HepG2 (cell line): ENCODE results near the gene THADA. TPM values are rescaled to one million over a fixed set of nuclear protein-coding genes. Genes with fewer than 3 reads are reported as not detected.

ENCODE experiments used
- AGO1 ChIP-seq: fragments of 200-400 bp; formaldehyde crosslinking; IDR thresholded peaks from 2 replicates; pipeline ENCODE4 v1.6.1; 2017; ENCODE audit warnings: mild to moderate bottlenecking, low read depth, low read length, moderate library complexity; ENCODE audit not compliant: poor library complexity, severe bottlenecking
- ARHGAP35 ChIP-seq: sonication (generic); formaldehyde crosslinking; IDR thresholded peaks from 2 replicates; pipeline ENCODE4 v1.9.0; 2022; ENCODE audit warnings: mild to moderate bottlenecking, inconsistent platforms, moderate library complexity, missing genetic modification reagents, borderline replicate concordance
- ATRX ChIP-seq: sonication (generic); formaldehyde crosslinking; IDR thresholded peaks from 2 replicates; pipeline ENCODE4 v1.4.0; 2020; ENCODE audit warnings: missing genetic modification reagents, borderline replicate concordance
- CBX5 ChIP-seq: sonication (generic); formaldehyde crosslinking; IDR thresholded peaks from 2 replicates; pipeline ENCODE4 v1.4.0; 2020; ENCODE audit warnings: missing genetic modification reagents, borderline replicate concordance
- DMAP1 ChIP-seq: IDR thresholded peaks from 2 replicates; pipeline ENCODE4 v1.6.1; 2016
- HNRNPLL ChIP-seq: fragments of 200-400 bp; formaldehyde crosslinking; IDR thresholded peaks from 2 replicates; pipeline ENCODE4 v1.6.1; 2017; ENCODE audit warnings: mild to moderate bottlenecking, low read depth, low read length; ENCODE audit not compliant: poor library complexity, severe bottlenecking
- NFIB ChIP-seq: sonication (generic); formaldehyde crosslinking; IDR thresholded peaks from 2 replicates; pipeline ENCODE4 v1.9.0; 2021; ENCODE audit warnings: missing genetic modification reagents, mild to moderate bottlenecking, borderline replicate concordance
- NR2F1 ChIP-seq, 2 experiments: fragments of 450-650 bp in 1 of 2; formaldehyde crosslinking in 1 of 2; IDR thresholded peaks; 2 replicates each; pipeline versions ENCODE4 v1.5.0 to v1.6.1; 2016 to 2020; ENCODE audit warnings: mild to moderate bottlenecking in 1 of 2, missing compliant biosample characterization in 1 of 2, missing genetic modification reagents in 1 of 2, moderate library complexity in 1 of 2
- PITX1 ChIP-seq: sonication (generic); formaldehyde crosslinking; IDR thresholded peaks from 2 replicates; pipeline ENCODE4 v1.5.1; 2020; ENCODE audit warnings: mild to moderate bottlenecking, missing genetic modification reagents
- POLR2G ChIP-seq: fragments of 200-400 bp; formaldehyde crosslinking; IDR thresholded peaks from 2 replicates; pipeline ENCODE4 v1.6.1; 2018; ENCODE audit warnings: mild to moderate bottlenecking, low read depth, low read length, moderate library complexity
- RBFOX2 ChIP-seq: fragments of 200-400 bp; formaldehyde crosslinking; IDR thresholded peaks from 2 replicates; pipeline ENCODE4 v1.6.1; 2017; ENCODE audit warnings: low read depth, mild to moderate bottlenecking, low read length
- RBM22 ChIP-seq: fragments of 200-400 bp; formaldehyde crosslinking; optimal IDR thresholded peaks from 2 replicates; pipeline ENCODE3; 2017; ENCODE audit warnings: mild to moderate bottlenecking, low read length, moderate library complexity
- SNRNP70 ChIP-seq: fragments of 200-400 bp; formaldehyde crosslinking; IDR thresholded peaks from 2 replicates; pipeline ENCODE4 v1.6.1; 2017; ENCODE audit warnings: mild to moderate bottlenecking, low read depth, low read length, moderate library complexity
- ZBTB7A ChIP-seq: sonication (generic); formaldehyde crosslinking; IDR thresholded peaks from 2 replicates; pipeline ENCODE4 v1.8.0; 2022; ENCODE audit warnings: mild to moderate bottlenecking, missing genetic modification reagents
- ZNF225 ChIP-seq: sonication (generic); formaldehyde crosslinking; IDR thresholded peaks from 2 replicates; pipeline ENCODE4 v1.4.0; 2020; ENCODE audit warnings: mild to moderate bottlenecking, missing genetic modification reagents
- ZNF569 ChIP-seq: sonication (generic); formaldehyde crosslinking; IDR thresholded peaks from 2 replicates; pipeline ENCODE4 v1.5.0; 2020; ENCODE audit warnings: mild to moderate bottlenecking, missing genetic modification reagents, moderate library complexity, borderline replicate concordance
- ZNF598 ChIP-seq: sonication (generic); formaldehyde crosslinking; IDR thresholded peaks from 2 replicates; pipeline ENCODE4 v1.5.1; 2020; ENCODE audit warnings: mild to moderate bottlenecking, missing genetic modification reagents, borderline replicate concordance
- ZNF772 ChIP-seq: sonication (generic); formaldehyde crosslinking; IDR thresholded peaks from 2 replicates; pipeline ENCODE4 v1.5.0; 2020; ENCODE audit warnings: mild to moderate bottlenecking, missing genetic modification reagents
- polyA plus RNA-seq, 8 experiments: library from polyadenylated mRNA; depleted of rRNA in 3 of 8; stranded (reverse) in 7 of 8; unstranded in 1 of 8; fragments of >200 nt; fragmentation: Illumina TruSeq in 4 of 8; extraction: Trizol in 4 of 8; gene quantifications; 2 replicates each; pipeline versions ENCODE4 v1.2.1 to v1.2.3, GENCODE V29; 2011 to 2016; ENCODE audit warnings: low read depth in 4 of 8, missing spikeins in 1 of 8, mixed read lengths in 1 of 8; ENCODE audit not compliant: insufficient read depth in 1 of 8
- total RNA-seq, 5 experiments: library from RNA; depleted of rRNA; stranded (reverse); fragments of >200 nt; fragmentation: Illumina TruSeq; extraction: Trizol; gene quantifications; 2 replicates each; pipeline ENCODE4 v1.2.3, GENCODE V29; 2016; ENCODE audit warnings: low read depth in 1 of 5
- TF ChIP-seq, protein P1 (sequence below): IDR thresholded peaks from 2 replicates; pipeline ENCODE4 v1.6.1; 2016; ENCODE audit warnings: missing compliant biosample characterization, missing genetic modification reagents, borderline replicate concordance
- TF ChIP-seq, protein P2 (sequence below): sonication (generic); formaldehyde crosslinking; IDR thresholded peaks from 2 replicates; pipeline ENCODE4 v1.8.1; 2023; ENCODE audit warnings: missing genetic modification reagents, inconsistent platforms, borderline replicate concordance
- TF ChIP-seq, protein P3 (sequence below): sonication (generic); formaldehyde crosslinking; IDR thresholded peaks from 2 replicates; pipeline ENCODE4 v1.5.0; 2020; ENCODE audit warnings: missing genetic modification reagents, mild to moderate bottlenecking, borderline replicate concordance
- TF ChIP-seq, protein P4 (sequence below): sonication (generic); formaldehyde crosslinking; IDR thresholded peaks from 2 replicates; pipeline ENCODE4 v1.4.0; 2020; ENCODE audit warnings: missing genetic modification reagents

THADA gene
- total and polyA plus RNA-seq, 2 of the 13 experiments (the other 11 are each of a cell fraction or from before 2014, with no cell fraction given) = 12.7 to 21.7 TPM

DNA sequence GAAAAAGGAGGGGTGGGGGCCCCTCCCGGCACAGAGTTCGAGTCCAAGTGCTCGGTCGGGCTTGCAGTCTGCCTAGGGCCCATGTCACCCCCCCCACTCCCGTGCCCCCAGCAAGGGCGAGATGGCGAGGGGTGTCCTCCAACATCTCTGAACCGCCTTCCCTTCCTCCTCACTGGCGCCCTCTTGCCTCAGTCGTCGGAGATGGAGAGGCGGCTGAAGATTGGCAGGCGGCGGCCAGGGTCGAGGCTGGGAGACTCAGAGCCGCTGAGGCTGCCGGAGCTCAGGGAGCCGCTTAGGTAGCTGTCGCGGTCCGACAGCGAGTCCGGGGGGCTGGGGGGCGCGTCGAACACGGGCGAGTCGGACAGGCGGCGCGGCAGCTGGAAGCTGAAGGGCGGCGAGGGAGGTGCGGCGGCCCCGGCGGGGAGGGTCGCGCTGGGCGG lies 371.7 kb downstream of the THADA start (continued):
- TF ChIP-seq HNRNPLL = peak; percentile 17
- TF ChIP-seq ZNF569 (CRISPR knock-in tag) = no peak
- TF ChIP-seq NR2F1 (CRISPR knock-in tag; IDR thresholded peaks at IDR 0.05) = no peak
- no peak for TF ChIP-seq SNRNP70
- TF ChIP-seq ZNF598 (CRISPR knock-in tag) = peak; percentile 55; the same call in 1 of the 2 replicates
- TF ChIP-seq ATRX (CRISPR knock-in tag) = no peak
- peak; percentile 78 for TF ChIP-seq RBFOX2
- TF ChIP-seq, protein P1, sequence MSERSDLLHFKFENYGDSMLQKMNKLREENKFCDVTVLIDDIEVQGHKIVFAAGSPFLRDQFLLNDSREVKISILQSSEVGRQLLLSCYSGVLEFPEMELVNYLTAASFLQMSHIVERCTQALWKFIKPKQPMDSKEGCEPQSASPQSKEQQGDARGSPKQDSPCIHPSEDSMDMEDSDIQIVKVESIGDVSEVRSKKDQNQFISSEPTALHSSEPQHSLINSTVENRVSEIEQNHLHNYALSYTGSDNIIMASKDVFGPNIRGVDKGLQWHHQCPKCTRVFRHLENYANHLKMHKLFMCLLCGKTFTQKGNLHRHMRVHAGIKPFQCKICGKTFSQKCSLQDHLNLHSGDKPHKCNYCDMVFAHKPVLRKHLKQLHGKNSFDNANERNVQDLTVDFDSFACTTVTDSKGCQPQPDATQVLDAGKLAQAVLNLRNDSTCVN (CRISPR knock-in tag) = no peak
- no peak for TF ChIP-seq PITX1 (CRISPR knock-in tag)
- no peak for TF ChIP-seq ARHGAP35 (CRISPR knock-in tag)
- peak; percentile 68; the same call in 1 of the 2 replicates for TF ChIP-seq ZNF225 (CRISPR knock-in tag)
- TF ChIP-seq AGO1 = peak; percentile 70
- TF ChIP-seq, protein P2, sequence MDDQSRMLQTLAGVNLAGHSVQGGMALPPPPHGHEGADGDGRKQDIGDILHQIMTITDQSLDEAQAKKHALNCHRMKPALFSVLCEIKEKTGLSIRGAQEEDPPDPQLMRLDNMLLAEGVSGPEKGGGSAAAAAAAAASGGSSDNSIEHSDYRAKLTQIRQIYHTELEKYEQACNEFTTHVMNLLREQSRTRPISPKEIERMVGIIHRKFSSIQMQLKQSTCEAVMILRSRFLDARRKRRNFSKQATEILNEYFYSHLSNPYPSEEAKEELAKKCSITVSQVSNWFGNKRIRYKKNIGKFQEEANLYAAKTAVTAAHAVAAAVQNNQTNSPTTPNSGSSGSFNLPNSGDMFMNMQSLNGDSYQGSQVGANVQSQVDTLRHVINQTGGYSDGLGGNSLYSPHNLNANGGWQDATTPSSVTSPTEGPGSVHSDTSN (CRISPR knock-in tag) = no peak
- TF ChIP-seq, protein P3, sequence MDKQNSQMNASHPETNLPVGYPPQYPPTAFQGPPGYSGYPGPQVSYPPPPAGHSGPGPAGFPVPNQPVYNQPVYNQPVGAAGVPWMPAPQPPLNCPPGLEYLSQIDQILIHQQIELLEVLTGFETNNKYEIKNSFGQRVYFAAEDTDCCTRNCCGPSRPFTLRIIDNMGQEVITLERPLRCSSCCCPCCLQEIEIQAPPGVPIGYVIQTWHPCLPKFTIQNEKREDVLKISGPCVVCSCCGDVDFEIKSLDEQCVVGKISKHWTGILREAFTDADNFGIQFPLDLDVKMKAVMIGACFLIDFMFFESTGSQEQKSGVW (CRISPR knock-in tag) = no peak
- peak; percentile 27 for TF ChIP-seq RBM22
- TF ChIP-seq ZNF772 (CRISPR knock-in tag) = no peak
- TF ChIP-seq ZBTB7A = peak; percentile 80
- peak; percentile 72; the same call in 1 of the 2 replicates for TF ChIP-seq CBX5 (CRISPR knock-in tag)
- peak; percentile 37; the same call in 1 of the 2 replicates for TF ChIP-seq DMAP1 (CRISPR knock-in tag)
- TF ChIP-seq POLR2G = peak; percentile 57; the same call in 1 of the 2 replicates
- no peak for TF ChIP-seq NFIB
- TF ChIP-seq, protein P4, sequence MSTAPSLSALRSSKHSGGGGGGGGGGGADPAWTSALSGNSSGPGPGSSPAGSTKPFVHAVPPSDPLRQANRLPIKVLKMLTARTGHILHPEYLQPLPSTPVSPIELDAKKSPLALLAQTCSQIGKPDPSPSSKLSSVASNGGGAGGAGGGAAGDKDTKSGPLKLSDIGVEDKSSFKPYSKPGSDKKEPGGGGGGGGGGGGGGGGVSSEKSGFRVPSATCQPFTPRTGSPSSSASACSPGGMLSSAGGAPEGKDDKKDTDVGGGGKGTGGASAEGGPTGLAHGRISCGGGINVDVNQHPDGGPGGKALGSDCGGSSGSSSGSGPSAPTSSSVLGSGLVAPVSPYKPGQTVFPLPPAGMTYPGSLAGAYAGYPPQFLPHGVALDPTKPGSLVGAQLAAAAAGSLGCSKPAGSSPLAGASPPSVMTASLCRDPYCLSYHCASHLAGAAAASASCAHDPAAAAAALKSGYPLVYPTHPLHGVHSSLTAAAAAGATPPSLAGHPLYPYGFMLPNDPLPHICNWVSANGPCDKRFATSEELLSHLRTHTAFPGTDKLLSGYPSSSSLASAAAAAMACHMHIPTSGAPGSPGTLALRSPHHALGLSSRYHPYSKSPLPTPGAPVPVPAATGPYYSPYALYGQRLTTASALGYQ (CRISPR knock-in tag) = no peak
